GM12865 (cell line): ENCODE data around the gene TEX10.

ENCODE experiments used
- DNase-seq: peaks from one replicate; pipeline ENCODE4 v3.0.0; 2010; ENCODE audit warnings: low read depth
- H3K4me3 ChIP-seq: 2 replicates; pipeline ENCODE4 v1.5.1; 2011; ENCODE audit warnings: mild to moderate bottlenecking, low read depth, low read length, control low read depth
- TF ChIP-seq, protein P1 (sequence below): IDR thresholded peaks from 2 replicates; pipeline ENCODE4 v1.5.1; 2011; ENCODE audit warnings: low read length, control low read depth, low read depth, inconsistent platforms; ENCODE audit not compliant: insufficient read depth; ENCODE audit errors: missing control alignments

TEX10 gene

GRCh38 chr9:100298378-100298777 is 54.4 kb downstream of the TEX10 start:
- TF ChIP-seq, protein P1, sequence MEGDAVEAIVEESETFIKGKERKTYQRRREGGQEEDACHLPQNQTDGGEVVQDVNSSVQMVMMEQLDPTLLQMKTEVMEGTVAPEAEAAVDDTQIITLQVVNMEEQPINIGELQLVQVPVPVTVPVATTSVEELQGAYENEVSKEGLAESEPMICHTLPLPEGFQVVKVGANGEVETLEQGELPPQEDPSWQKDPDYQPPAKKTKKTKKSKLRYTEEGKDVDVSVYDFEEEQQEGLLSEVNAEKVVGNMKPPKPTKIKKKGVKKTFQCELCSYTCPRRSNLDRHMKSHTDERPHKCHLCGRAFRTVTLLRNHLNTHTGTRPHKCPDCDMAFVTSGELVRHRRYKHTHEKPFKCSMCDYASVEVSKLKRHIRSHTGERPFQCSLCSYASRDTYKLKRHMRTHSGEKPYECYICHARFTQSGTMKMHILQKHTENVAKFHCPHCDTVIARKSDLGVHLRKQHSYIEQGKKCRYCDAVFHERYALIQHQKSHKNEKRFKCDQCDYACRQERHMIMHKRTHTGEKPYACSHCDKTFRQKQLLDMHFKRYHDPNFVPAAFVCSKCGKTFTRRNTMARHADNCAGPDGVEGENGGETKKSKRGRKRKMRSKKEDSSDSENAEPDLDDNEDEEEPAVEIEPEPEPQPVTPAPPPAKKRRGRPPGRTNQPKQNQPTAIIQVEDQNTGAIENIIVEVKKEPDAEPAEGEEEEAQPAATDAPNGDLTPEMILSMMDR, result no peak
- H3K4me3 ChIP-seq, result no peak overlapping the region
- no peak for DNase-seq

GRCh38 chr9:100296407-100296806 is 56.3 kb downstream of the TEX10 start:
- TF ChIP-seq, protein P1, result no peak
- no peak for DNase-seq
- no peak overlapping the region for H3K4me3 ChIP-seq

DNA sequence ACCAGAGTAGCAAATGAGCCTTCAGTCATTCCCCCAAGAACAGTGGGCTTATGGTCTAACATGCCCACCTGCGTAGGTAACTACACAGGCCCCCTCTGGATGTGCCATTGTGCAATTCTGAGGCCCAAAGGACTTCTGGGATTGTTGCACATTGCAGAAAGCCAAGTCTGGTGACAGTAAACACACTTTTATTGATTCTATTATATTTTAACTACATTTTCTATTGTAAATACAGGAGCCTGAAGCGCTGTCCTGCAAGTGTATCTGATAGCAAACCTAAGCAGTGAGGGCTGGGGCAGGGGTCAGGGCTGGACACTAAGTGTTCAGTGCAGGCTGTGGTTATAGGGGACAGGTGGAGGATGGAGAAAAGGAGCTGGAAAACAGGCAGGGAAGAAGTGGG is 57.5 kb downstream of the TEX10 start:
- no peak overlapping the region for H3K4me3 ChIP-seq
- DNase-seq, result no peak
- TF ChIP-seq, protein P1, result no peak

GRCh38 chr9:100294806-100295205 is 57.9 kb downstream of the TEX10 start:
- DNase-seq, result no peak
- TF ChIP-seq, protein P1, result no peak
- H3K4me3 ChIP-seq, result no peak overlapping the region

DNA sequence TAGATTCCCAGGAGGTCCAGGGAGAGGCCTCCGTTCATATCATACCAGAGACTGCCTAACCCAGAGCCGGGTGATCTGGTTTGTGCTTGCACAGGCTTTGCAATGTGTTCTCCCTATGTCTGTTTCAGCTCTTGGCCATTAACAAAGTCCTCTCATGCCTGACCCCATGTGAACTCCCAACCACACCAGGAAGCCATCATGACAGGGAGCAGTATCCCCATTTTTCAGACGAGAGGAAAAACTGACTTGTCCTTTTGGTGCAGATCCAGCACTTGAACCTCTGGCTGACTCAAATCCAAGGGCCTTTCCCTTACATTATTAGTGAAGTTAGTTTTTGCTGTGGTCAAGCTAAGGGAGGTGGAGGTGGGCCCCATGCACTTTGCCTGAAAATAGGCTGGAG is 58.4 kb downstream of the TEX10 start:
- no peak overlapping the region for H3K4me3 ChIP-seq
- TF ChIP-seq, protein P1, result no peak
- no peak for DNase-seq

DNA sequence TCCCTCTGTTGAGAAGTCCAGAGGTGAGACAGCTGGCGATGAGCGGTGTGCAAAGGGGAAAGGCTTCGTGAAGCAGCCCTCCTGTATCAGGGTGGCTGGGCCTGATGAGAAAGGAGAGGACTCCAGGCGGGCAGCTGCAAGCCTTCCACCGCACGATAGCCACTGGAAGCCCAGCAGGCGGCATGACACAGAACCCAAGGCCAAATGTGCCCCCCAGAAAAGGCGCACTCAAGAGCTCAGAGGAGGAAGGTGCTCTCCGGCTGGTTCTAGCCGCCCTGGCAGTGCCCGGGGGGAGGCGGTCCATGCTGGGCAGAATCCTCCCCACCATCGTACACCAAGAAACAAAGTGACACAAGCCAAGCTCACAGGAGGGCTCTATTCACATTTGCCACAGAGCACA is 60.3 kb downstream of the TEX10 start:
- TF ChIP-seq, protein P1, result no peak
- H3K4me3 ChIP-seq, result no peak overlapping the region
- no peak for DNase-seq

DNA sequence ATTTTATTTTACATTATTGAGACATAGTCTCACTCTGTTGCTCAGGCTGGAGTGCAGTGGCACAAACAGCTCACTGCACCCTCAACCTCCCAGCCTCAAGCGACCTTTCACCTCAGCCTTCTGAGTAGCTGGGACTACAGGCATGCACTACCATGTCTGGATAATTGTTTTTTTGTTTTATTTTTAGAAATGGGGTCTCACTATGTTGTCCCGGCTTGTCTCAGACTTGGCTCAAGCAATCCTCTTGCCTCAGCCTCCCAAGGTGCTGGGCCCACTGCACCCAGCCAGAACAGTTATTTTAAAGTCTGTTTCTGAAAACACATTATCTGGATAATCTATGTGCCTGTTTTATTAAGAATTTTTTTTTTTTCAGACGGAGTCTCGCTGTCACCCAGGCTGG is 62.0 kb downstream of the TEX10 start:
- DNase-seq, result no peak
- H3K4me3 ChIP-seq, result no peak overlapping the region
- TF ChIP-seq, protein P1, result no peak
